ENCODE data around the gene HEATR1.

DNA sequence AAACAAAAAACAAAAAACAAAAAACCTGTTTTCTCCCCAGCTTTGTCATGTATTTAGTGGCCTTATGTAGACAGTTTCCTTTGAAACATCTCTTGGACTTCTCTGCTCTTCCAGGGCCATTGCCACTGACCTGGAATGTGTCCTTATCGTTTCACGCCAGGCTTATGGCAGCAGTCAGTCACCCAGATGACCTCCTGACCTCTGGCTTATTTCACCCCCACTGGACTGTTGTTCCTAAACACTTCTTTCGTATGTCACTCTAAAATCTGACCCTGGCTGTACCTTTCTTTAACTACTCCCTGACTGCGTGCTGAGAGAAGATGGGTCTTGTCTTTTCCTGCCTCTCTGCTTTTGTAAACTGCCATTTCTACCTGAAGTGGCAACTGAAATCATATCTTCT, 71.5 kb downstream of the HEATR1 start:
- TF ChIP-seq, protein P1, sequence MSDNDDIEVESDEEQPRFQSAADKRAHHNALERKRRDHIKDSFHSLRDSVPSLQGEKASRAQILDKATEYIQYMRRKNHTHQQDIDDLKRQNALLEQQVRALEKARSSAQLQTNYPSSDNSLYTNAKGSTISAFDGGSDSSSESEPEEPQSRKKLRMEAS (IDR thresholded peaks at IDR 0.05; ENCODE audit: low read depth) = no peak
- TF ChIP-seq, protein P2, sequence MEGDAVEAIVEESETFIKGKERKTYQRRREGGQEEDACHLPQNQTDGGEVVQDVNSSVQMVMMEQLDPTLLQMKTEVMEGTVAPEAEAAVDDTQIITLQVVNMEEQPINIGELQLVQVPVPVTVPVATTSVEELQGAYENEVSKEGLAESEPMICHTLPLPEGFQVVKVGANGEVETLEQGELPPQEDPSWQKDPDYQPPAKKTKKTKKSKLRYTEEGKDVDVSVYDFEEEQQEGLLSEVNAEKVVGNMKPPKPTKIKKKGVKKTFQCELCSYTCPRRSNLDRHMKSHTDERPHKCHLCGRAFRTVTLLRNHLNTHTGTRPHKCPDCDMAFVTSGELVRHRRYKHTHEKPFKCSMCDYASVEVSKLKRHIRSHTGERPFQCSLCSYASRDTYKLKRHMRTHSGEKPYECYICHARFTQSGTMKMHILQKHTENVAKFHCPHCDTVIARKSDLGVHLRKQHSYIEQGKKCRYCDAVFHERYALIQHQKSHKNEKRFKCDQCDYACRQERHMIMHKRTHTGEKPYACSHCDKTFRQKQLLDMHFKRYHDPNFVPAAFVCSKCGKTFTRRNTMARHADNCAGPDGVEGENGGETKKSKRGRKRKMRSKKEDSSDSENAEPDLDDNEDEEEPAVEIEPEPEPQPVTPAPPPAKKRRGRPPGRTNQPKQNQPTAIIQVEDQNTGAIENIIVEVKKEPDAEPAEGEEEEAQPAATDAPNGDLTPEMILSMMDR (IDR thresholded peaks at IDR 0.05) = no peak
- TF ChIP-seq TEAD4 (IDR thresholded peaks at IDR 0.05; ENCODE audit: borderline replicate concordance, insufficient read depth) = no peak
- TF ChIP-seq, protein P3, sequence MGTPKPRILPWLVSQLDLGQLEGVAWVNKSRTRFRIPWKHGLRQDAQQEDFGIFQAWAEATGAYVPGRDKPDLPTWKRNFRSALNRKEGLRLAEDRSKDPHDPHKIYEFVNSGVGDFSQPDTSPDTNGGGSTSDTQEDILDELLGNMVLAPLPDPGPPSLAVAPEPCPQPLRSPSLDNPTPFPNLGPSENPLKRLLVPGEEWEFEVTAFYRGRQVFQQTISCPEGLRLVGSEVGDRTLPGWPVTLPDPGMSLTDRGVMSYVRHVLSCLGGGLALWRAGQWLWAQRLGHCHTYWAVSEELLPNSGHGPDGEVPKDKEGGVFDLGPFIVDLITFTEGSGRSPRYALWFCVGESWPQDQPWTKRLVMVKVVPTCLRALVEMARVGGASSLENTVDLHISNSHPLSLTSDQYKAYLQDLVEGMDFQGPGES (IDR thresholded peaks at IDR 0.05; ENCODE audit: low read depth, low read length) = no peak
- TF ChIP-seq TCF12 (IDR thresholded peaks at IDR 0.05) = no peak
